WTC11 (cell line): ENCODE data around the gene SNX24.

Experiments
- ATF2 ChIP-seq: sonication (generic); formaldehyde crosslinking; IDR thresholded peaks from 2 replicates; pipeline ENCODE4 v1.8.1; 2022; ENCODE audit warnings: low read depth, missing genetic modification reagents, borderline replicate concordance
- CTCF ChIP-seq: fragments of 200-600 bp; IDR thresholded peaks from 2 replicates; pipeline ENCODE4 v1.8.0; 2022; ENCODE audit warnings: antibody characterized with exemption
- ZBTB21 ChIP-seq: sonication (generic); formaldehyde crosslinking; IDR thresholded peaks from 2 replicates; pipeline ENCODE4 v1.8.1; 2023; ENCODE audit warnings: mild to moderate bottlenecking, missing genetic modification reagents, borderline replicate concordance
- ZBTB43 ChIP-seq: sonication (generic); formaldehyde crosslinking; IDR thresholded peaks from 2 replicates; pipeline ENCODE4 v1.8.1; 2023; ENCODE audit warnings: mild to moderate bottlenecking, missing genetic modification reagents

GRCh38 chr5:122816756-122817155 is 28.7 kb upstream of the SNX24 start:
- TF ChIP-seq CTCF = no peak
- no peak for TF ChIP-seq ZBTB43 (CRISPR knock-in tag)
- TF ChIP-seq ZBTB21 = no peak
- no peak for TF ChIP-seq ATF2 (CRISPR knock-in tag)
